ENCODE results near the gene MARS1.

DNA sequence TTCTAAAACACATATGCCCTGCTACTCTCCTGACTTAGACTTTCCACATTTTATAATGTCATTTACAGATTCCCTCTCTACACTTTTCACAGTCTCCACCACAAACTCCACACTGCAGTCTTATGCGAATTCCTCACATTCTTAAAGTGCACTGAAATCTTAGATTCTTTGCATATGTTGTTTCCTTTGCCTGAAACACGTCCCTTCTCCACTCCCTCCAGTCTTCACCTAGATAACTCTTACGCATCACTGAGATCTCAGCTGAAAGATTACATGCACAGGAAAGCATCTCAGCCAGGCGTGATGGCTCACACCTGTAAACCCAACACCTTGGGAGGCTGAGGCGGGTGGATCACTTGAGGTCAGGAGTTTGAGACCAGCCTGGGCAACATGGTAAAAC lies 4.4 kb upstream of the MARS1 start:
- TF ChIP-seq, protein P1, sequence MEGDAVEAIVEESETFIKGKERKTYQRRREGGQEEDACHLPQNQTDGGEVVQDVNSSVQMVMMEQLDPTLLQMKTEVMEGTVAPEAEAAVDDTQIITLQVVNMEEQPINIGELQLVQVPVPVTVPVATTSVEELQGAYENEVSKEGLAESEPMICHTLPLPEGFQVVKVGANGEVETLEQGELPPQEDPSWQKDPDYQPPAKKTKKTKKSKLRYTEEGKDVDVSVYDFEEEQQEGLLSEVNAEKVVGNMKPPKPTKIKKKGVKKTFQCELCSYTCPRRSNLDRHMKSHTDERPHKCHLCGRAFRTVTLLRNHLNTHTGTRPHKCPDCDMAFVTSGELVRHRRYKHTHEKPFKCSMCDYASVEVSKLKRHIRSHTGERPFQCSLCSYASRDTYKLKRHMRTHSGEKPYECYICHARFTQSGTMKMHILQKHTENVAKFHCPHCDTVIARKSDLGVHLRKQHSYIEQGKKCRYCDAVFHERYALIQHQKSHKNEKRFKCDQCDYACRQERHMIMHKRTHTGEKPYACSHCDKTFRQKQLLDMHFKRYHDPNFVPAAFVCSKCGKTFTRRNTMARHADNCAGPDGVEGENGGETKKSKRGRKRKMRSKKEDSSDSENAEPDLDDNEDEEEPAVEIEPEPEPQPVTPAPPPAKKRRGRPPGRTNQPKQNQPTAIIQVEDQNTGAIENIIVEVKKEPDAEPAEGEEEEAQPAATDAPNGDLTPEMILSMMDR (conservative IDR thresholded peaks at IDR 0.05 in 1 of 2, IDR thresholded peaks at IDR 0.05 in 1 of 2; ENCODE audit: low read depth in 1 of 2, low read length in 2 of 2), result no peak
- no peak for TF ChIP-seq EZH2 (IDR thresholded peaks at IDR 0.05; ENCODE audit: low read length, missing control alignments)
